ENCODE results near the gene CD96. TPM values are rescaled to one million over a fixed set of nuclear protein-coding genes. Genes with fewer than 3 reads are reported as not detected.

The CD96 gene, protein sequence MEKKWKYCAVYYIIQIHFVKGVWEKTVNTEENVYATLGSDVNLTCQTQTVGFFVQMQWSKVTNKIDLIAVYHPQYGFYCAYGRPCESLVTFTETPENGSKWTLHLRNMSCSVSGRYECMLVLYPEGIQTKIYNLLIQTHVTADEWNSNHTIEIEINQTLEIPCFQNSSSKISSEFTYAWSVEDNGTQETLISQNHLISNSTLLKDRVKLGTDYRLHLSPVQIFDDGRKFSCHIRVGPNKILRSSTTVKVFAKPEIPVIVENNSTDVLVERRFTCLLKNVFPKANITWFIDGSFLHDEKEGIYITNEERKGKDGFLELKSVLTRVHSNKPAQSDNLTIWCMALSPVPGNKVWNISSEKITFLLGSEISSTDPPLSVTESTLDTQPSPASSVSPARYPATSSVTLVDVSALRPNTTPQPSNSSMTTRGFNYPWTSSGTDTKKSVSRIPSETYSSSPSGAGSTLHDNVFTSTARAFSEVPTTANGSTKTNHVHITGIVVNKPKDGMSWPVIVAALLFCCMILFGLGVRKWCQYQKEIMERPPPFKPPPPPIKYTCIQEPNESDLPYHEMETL
- total RNA-seq (2022) (0.27 TPM in 1 of 2 replicates, not detected in the other), Bru-seq, nascent RNA (percentile 9 among the genes with signal in this experiment), BruChase-seq, experiment 1, labeled RNA remaining after a 6-hour chase (percentile 10 among the genes with signal in this experiment), BruChase-seq, experiment 2, labeled RNA remaining after a 2-hour chase (percentile 9 among the genes with signal in this experiment)
- long read RNA-seq, partial matches to known transcripts: 0 of 1 reads
- long read RNA-seq, other reads (novel, unspliced or antisense): 1 of 1 reads

- no peak for DNase-seq
- Mint-ChIP-seq H3K27me3 (ENCODE audit: unreplicated experiment) (no peaks in the 10 kb centered on the region), H3K4me3 (ENCODE audit: low read depth, unreplicated experiment) (no peak within 1 kb of the TSS), H3K4me1 (ENCODE audit: low read depth, unreplicated experiment) (peaks cover 35% of the 10 kb centered on the region), H3K27ac (ENCODE audit: unreplicated experiment) (no peak within 1 kb of the TSS), H3K9me3 (ENCODE audit: low read depth, unreplicated experiment) (no peaks in the 10 kb centered on the region), H3K36me3 (ENCODE audit: insufficient read depth, unreplicated experiment) (no peaks in the 10 kb centered on the region)
- BruUV-seq (replicated peaks): no TSS peak
- intact Hi-C loops (cut with micrococcal nuclease; ENCODE audit: unreplicated experiment): no loop called here
- TF ChIP-seq, protein P1, sequence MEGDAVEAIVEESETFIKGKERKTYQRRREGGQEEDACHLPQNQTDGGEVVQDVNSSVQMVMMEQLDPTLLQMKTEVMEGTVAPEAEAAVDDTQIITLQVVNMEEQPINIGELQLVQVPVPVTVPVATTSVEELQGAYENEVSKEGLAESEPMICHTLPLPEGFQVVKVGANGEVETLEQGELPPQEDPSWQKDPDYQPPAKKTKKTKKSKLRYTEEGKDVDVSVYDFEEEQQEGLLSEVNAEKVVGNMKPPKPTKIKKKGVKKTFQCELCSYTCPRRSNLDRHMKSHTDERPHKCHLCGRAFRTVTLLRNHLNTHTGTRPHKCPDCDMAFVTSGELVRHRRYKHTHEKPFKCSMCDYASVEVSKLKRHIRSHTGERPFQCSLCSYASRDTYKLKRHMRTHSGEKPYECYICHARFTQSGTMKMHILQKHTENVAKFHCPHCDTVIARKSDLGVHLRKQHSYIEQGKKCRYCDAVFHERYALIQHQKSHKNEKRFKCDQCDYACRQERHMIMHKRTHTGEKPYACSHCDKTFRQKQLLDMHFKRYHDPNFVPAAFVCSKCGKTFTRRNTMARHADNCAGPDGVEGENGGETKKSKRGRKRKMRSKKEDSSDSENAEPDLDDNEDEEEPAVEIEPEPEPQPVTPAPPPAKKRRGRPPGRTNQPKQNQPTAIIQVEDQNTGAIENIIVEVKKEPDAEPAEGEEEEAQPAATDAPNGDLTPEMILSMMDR (IDR thresholded peaks at IDR 0.05; ENCODE audit: unreplicated experiment): no peak
- CTCF ChIA-PET: no interaction called here
These were observed at the start of gene CD96 for GRCh38 chr3:111541911-111542483. CD96 (plus strand) TSS chr3:111542197; CDS start chr3:111542249, 52 bp downstream.

- H3K9me3 Mint-ChIP-seq (ENCODE audit: low read depth, unreplicated experiment): no peaks in the 10 kb centered on the region
- no peak for DNase-seq
- H3K36me3 Mint-ChIP-seq (ENCODE audit: insufficient read depth, unreplicated experiment): no peaks in the 10 kb centered on the region
- H3K27ac Mint-ChIP-seq (ENCODE audit: unreplicated experiment): no peak overlapping the region
- TF ChIP-seq, protein P1 (IDR thresholded peaks at IDR 0.05; ENCODE audit: unreplicated experiment): no peak
- H3K27me3 Mint-ChIP-seq (ENCODE audit: unreplicated experiment): no peaks in the 10 kb centered on the region
- no peaks in the 10 kb centered on the region for H3K4me1 Mint-ChIP-seq (ENCODE audit: low read depth, unreplicated experiment)
- CTCF ChIA-PET: no interaction called here
- intact Hi-C loops (cut with micrococcal nuclease; ENCODE audit: unreplicated experiment): no loop called here
- H3K4me3 Mint-ChIP-seq (ENCODE audit: low read depth, unreplicated experiment): no peak overlapping the region
- BruUV-seq (replicated peaks): no TSS peak
These were observed 48.7 kb upstream of the CD96 start for GRCh38 chr3:111493276-111493675.

GRCh38 chr3:111496894-111497559 lies 45.0 kb upstream of the CD96 start:
- Mint-ChIP-seq H3K36me3 (ENCODE audit: insufficient read depth, unreplicated experiment) (no peaks in the 10 kb centered on the region), H3K27ac (ENCODE audit: unreplicated experiment) (no peak overlapping the region), H3K9me3 (ENCODE audit: low read depth, unreplicated experiment) (no peaks in the 10 kb centered on the region), H3K27me3 (ENCODE audit: unreplicated experiment) (no peaks in the 10 kb centered on the region), H3K4me3 (ENCODE audit: low read depth, unreplicated experiment) (no peak overlapping the region), H3K4me1 (ENCODE audit: low read depth, unreplicated experiment) (no peaks in the 10 kb centered on the region)
- no TSS peak for BruUV-seq (replicated peaks)
- TF ChIP-seq, protein P1 (IDR thresholded peaks at IDR 0.05; ENCODE audit: unreplicated experiment): no peak
- intact Hi-C loops (cut with micrococcal nuclease; ENCODE audit: unreplicated experiment): no loop called here
- CTCF ChIA-PET: interaction anchor here (0.6 kb wide), 1 partner anchor 360 kb away, joined by 4 read pairs; no protein-coding TSS in a partner anchor
- DNase-seq: no peak

DNA sequence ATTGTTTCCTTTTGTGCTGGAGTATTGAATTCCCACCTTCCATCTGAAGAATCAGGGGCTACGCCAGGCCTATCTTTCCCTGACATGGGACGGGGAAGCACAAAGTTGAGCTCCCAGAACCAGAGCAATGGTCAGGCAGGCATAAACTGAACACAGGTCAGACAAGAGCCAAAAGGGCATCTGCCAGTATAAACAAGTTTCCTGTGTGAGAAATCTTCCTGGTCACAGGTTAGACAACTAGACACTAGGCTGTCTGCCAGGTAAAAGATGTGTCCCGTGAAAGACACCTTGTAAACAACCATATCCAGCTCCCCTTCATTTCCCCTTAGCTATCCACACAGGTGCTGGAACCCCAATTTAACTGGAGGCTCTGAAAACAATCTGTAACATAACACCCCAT lies 44.0 kb upstream of the CD96 start:
- DNase-seq: no peak
- Mint-ChIP-seq H3K36me3 (ENCODE audit: insufficient read depth, unreplicated experiment) (no peaks in the 10 kb centered on the region), H3K27me3 (ENCODE audit: unreplicated experiment) (no peaks in the 10 kb centered on the region), H3K4me1 (ENCODE audit: low read depth, unreplicated experiment) (no peaks in the 10 kb centered on the region), H3K4me3 (ENCODE audit: low read depth, unreplicated experiment) (no peak overlapping the region), H3K9me3 (ENCODE audit: low read depth, unreplicated experiment) (no peaks in the 10 kb centered on the region), H3K27ac (ENCODE audit: unreplicated experiment) (no peak overlapping the region)
- CTCF ChIA-PET: no interaction called here
- TF ChIP-seq, protein P1 (IDR thresholded peaks at IDR 0.05; ENCODE audit: unreplicated experiment): no peak
- BruUV-seq (replicated peaks): no TSS peak
- intact Hi-C loops (cut with micrococcal nuclease; ENCODE audit: unreplicated experiment): no loop called here

Measured in Calu3 (cell line).